GM12878 (cell line): ENCODE results near the gene PHC2. TPM values are rescaled to one million over a fixed set of nuclear protein-coding genes. Genes with fewer than 3 reads are reported as not detected.

Experiments
- ATAC-seq: fragments of 200-7000 bp; cut with Tn5 transposase; 3 replicates; pipeline ENCODE4 v1.9.1; 2020; ENCODE audit warnings: mild to moderate bottlenecking, moderate library complexity
- BruUV-seq: library from RNA; stranded (reverse); fragments of 400-500 nt; replicated peaks from 2 replicates; lab custom pipeline; 2021; lab: Mats Ljungman, UMichigan
- CTCF ChIA-PET: fragments of 300-600 bp; sonication (Branson Sonifier 250); formaldehyde crosslinking; extraction: SDS; loops from one replicate; lab custom pipeline; 2021; ENCODE audit warnings: inconsistent platforms; lab: Yijun Ruan, JAX
- POLR2A ChIA-PET: fragments of 350-600 bp; formaldehyde crosslinking; extraction: SDS; loops from one replicate; lab custom pipeline; 2021; ENCODE audit warnings: inconsistent platforms; lab: Charles Lee
- RAD21 ChIA-PET: fragments of 300-600 bp; sonication (Branson Sonifier 250); formaldehyde crosslinking; loops from one replicate; lab custom pipeline; 2023; ENCODE audit warnings: antibody characterized with exemption; ENCODE audit not compliant: unreplicated experiment; lab: Charles Lee
- SMC1A ChIA-PET: fragments of 300-600 bp; sonication (Branson Sonifier 250); formaldehyde crosslinking; loops from one replicate; lab custom pipeline; 2023; ENCODE audit not compliant: unreplicated experiment, uncharacterized antibody; lab: Charles Lee
- DNase-seq: peaks from one replicate; pipeline ENCODE4 v3.0.0-alpha.2; 2011; ENCODE audit warnings: low read depth, low spot score
- FAIRE-seq: peaks from 3 replicates; lab custom pipeline; 2011; peaks lifted over from hg19 to GRCh38; lab: Jason Lieb, UNC
- H2AFZ ChIP-seq: 2 replicates; pipeline ENCODE4 v1.6.0; 2011; ENCODE audit warnings: low read depth, low read length, control low read depth; ENCODE audit not compliant: control insufficient read depth
- H3K27ac ChIP-seq: 2 replicates; pipeline ENCODE4 v1.5.1; 2011; ENCODE audit warnings: control low read depth; ENCODE audit not compliant: control insufficient read depth, insufficient read depth
- H3K27me3 ChIP-seq, 2 experiments: replicated peaks in 1 of 2; 2 replicates each; pipeline versions ENCODE4 v1.6.0 to v1.6.1; 2011; ENCODE audit warnings: low read length in 1 of 2; ENCODE audit not compliant: control insufficient read depth in 2 of 2, insufficient read depth in 2 of 2
- H3K36me3 ChIP-seq, 2 experiments: 2 replicates each; pipeline ENCODE4 v1.5.1; 2011; ENCODE audit warnings: low read length in 1 of 2; ENCODE audit not compliant: control insufficient read depth in 2 of 2, insufficient read depth in 2 of 2
- H3K4me1 ChIP-seq: 2 replicates; pipeline ENCODE4 v1.6.1; 2011; ENCODE audit warnings: mild to moderate bottlenecking, low read length, moderate library complexity, mixed read lengths; ENCODE audit not compliant: control insufficient read depth, insufficient read depth
- H3K4me2 ChIP-seq: 2 replicates; pipeline ENCODE4 v1.6.0; 2011; ENCODE audit warnings: control low read depth; ENCODE audit not compliant: control insufficient read depth, insufficient read depth
- H3K4me3 ChIP-seq: fragments of 200-600 bp; sonication (generic); 2 replicates; pipeline ENCODE4 v1.5.1; 2016
- H3K79me2 ChIP-seq: 2 replicates; pipeline ENCODE4 v1.6.0; 2011; ENCODE audit warnings: low read length; ENCODE audit not compliant: control insufficient read depth, insufficient read depth
- H3K9ac ChIP-seq: 2 replicates; pipeline ENCODE4 v1.8.0; 2011; ENCODE audit warnings: low read length, control low read depth, mixed read lengths; ENCODE audit not compliant: control insufficient read depth, insufficient read depth
- H3K9me3 ChIP-seq: replicated peaks from 3 replicates; pipeline ENCODE4 v1.5.1; 2011; ENCODE audit warnings: mild to moderate bottlenecking, low read length; ENCODE audit not compliant: control insufficient read depth, insufficient read depth
- H4K20me1 ChIP-seq: 2 replicates; pipeline ENCODE4 v1.6.0; 2011; ENCODE audit not compliant: control insufficient read depth, insufficient read depth
- CEBPB ChIP-seq, 2 experiments: fragments of 150-350 bp in 1 of 2; IDR thresholded peaks; 2 replicates each; pipeline ENCODE4 v1.6.1; 2012 to 2014; ENCODE audit warnings: low read depth in 2 of 2, low read length in 2 of 2, borderline replicate concordance in 1 of 2, inconsistent platforms in 1 of 2
- KAT2A ChIP-seq: conservative IDR thresholded peaks from 2 replicates; pipeline ENCODE4 v1.6.1; 2011; ENCODE audit warnings: low read depth, low read length; ENCODE audit not compliant: control insufficient read depth
- NBN ChIP-seq: fragments of 450-650 bp; IDR thresholded peaks from 2 replicates; pipeline ENCODE4 v1.6.1; 2016
- NFIC ChIP-seq: IDR thresholded peaks from 2 replicates; pipeline ENCODE4 v1.6.1; 2012; ENCODE audit warnings: low read depth, mild to moderate bottlenecking, inconsistent platforms, low read length, moderate library complexity
- PAX5 ChIP-seq: IDR thresholded peaks from 2 replicates; pipeline ENCODE4 v1.6.1; 2011; ENCODE audit warnings: low read depth, low read length, borderline replicate concordance
- POLR2A ChIP-seq: IDR thresholded peaks from 2 replicates; pipeline ENCODE4 v1.6.1; 2011; ENCODE audit warnings: low read depth, mild to moderate bottlenecking, low read length
- RELA ChIP-seq: fragments of 450-650 bp; IDR thresholded peaks from 2 replicates; pipeline ENCODE4 v1.8.0; 2014; ENCODE audit warnings: borderline replicate concordance; ENCODE audit not compliant: partially characterized antibody
- SMAD1 ChIP-seq: fragments of 450-650 bp; IDR thresholded peaks from 2 replicates; pipeline ENCODE4 v1.6.1; 2018; ENCODE audit warnings: mild to moderate bottlenecking, low read depth; ENCODE audit not compliant: partially characterized antibody
- WGBS: methylation state at CpG from one replicate; pipeline ENCODE4 v1.1.6; 2016; ENCODE audit warnings: low lambda C conversion rate; ENCODE audit not compliant: insufficient replicate concordance, insufficient coverage; ENCODE audit errors: missing lambda C conversion rate; 5-methylcytosine and 5-hydroxymethylcytosine counted together
- in situ Hi-C: fragments of 300-500 bp; cut with MboI; formaldehyde crosslinking; loops from 9 replicates; pipeline ENCODE4 v1.14.3; 2018; ENCODE audit warnings: mixed read lengths
- intact Hi-C: fragments of 100-400 bp; cut with micrococcal nuclease; formaldehyde crosslinking; loops from one replicate; pipeline ENCODE4 v1.14.2; 2022; ENCODE audit not compliant: unreplicated experiment
- polyA plus RNA-seq, 11 experiments: library from polyadenylated mRNA; depleted of rRNA in 4 of 11; unstranded in 6 of 11; stranded (reverse) in 5 of 11; fragments of >200 nt; fragmentation: Nextera tagmentation in 4 of 11; fragmentation: Illumina TruSeq in 1 of 11; extraction: Ambion mirVana in 4 of 11; extraction: Trizol in 1 of 11; gene quantifications; 1 replicate in 1 of 11; 2 replicates in 10 of 11; pipeline versions ENCODE4 v1.2.1 to v1.2.3, GENCODE V29; 2011 to 2016; ENCODE audit warnings: inconsistent platforms in 2 of 11, missing spikeins in 2 of 11, low read depth in 1 of 11
- total RNA-seq, 4 experiments: library from RNA; depleted of rRNA in 3 of 4; stranded (reverse); fragments of >200 nt in 3 of 4; fragmentation: Illumina TruSeq in 1 of 4; extraction: Trizol in 1 of 4; gene quantifications; 2 replicates each; pipeline versions ENCODE4 v1.2.1 to v1.2.3, GENCODE V29; 2013 to 2021

The PHC2 gene
- total and polyA plus RNA-seq, 10 of the 15 experiments (the other 5 are each of a cell fraction or from before 2014, with no cell fraction given), result 2.0 to 35.9 (median 16.4) TPM

DNA sequence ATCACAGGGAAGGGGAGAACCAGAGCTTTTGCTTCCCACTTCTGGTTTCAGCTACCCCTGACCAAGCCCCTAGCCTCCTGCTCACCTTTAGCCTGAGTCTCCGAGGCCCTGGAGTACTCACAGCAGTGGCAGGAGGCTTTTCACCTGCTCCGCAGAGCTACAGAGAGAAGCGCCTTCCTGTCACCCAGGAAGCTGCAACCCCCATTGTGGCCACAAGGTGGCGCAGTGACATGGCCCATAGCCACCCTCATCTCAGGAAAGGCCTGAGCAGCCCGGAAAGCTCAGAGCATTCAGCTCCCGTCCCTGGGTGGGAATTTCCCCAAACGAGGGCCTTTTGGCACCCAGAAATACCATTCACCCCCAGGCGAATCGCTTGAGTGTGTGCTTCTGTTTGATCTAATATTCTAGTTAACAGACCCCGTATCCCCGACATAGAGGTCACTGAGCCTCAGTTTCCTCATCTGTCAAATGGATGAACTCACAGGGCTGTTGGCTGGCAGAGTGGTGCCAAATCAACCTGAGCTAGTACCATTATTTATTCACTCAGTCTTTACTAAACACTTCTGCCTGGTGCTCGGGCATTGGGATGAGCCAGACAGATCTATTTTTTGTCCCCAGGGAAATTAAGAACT, 135.3 kb downstream of the PHC2 start (continued):
- peak; percentile 70 for TF ChIP-seq RELA
- no peak for TF ChIP-seq POLR2A
- TF ChIP-seq CEBPB (IDR thresholded peaks at IDR 0.05; ENCODE audit: borderline replicate concordance in 1 of 2, low read depth in 2 of 2, low read length in 2 of 2), result no peak
- TF ChIP-seq NFIC, result no peak
- TF ChIP-seq NBN, result 0 out of 2 replicates have a peak, but pooled peaks have one; percentile 37
- no peak for TF ChIP-seq SMAD1

DNA sequence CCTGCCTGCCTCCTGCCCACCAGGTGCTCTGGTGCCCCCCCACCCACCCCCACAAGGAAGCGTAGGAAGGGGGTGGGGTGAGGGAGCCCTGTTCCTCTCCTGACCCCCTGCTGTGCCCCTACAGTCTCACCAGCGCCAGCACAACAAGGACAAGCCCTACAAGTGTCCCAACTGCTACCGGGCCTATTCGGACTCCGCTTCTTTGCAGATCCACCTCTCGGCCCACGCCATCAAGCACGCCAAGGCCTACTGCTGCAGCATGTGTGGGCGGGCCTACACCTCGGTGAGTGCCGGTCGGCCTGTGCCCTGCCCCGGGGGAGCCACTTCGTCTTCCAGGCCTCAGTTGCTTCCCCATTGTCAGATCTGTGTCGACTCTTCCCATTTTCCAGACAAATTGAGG, 135.9 kb downstream of the PHC2 start:
- ChIA-PET RAD21 (interaction anchor here (0.8 to 6.0 kb wide), 26 partner anchors 11 to 338 kb away, joined by 3 to 103 read pairs (median 4); partner anchors contain the start of gene ZSCAN20), CTCF (interaction anchor here (0.7 to 7.8 kb wide), 53 partner anchors 8 to 329 kb away, joined by 3 to 239 read pairs (median 5); partner anchors contain the start of gene ZSCAN20)
- H3K4me3 ChIP-seq, result no peak overlapping the region
- H3K79me2 ChIP-seq, result no peaks in the 10 kb centered on the region
- no TSS peak for BruUV-seq
- no peak overlapping the region for H3K27ac ChIP-seq
- intact Hi-C loops, result loop anchor here (1.0 to 5.0 kb wide), 5 partner anchors 72 to 318 kb away; no protein-coding TSS in a partner anchor
- H3K9me3 ChIP-seq, result no peaks in the 10 kb centered on the region
- FAIRE-seq, result no peak
- no peaks in the 10 kb centered on the region for H3K27me3 ChIP-seq
- H3K9ac ChIP-seq, result no peak overlapping the region
- H3K36me3 ChIP-seq, result peaks cover 0 to 3% of the 10 kb centered on the region in 2 experiments; a peak in 3 of 4 replicates
- no peak overlapping the region for H2AFZ ChIP-seq
- no peak for TF ChIP-seq PAX5
- no peak for TF ChIP-seq KAT2A
- TF ChIP-seq, all 136 proteins: peak for 0
- in situ Hi-C loops, result loop anchor here (5.0 kb wide), 3 partner anchors 72 to 317 kb away; no protein-coding TSS in a partner anchor
- DNase-seq, result no peak
- POLR2A ChIA-PET, result interaction anchor here (1.0 to 1.4 kb wide), 2 partner anchors 53 to 176 kb away, joined by 4 to 8 read pairs; no protein-coding TSS in a partner anchor
- no peaks in the 10 kb centered on the region for H3K4me1 ChIP-seq
- no peak overlapping the region for H3K4me2 ChIP-seq
- no peak for ATAC-seq
- 57% methylated on average over 13 of the region's 15 CpGs for WGBS
- SMC1A ChIA-PET, result interaction anchor here (0.7 to 7.5 kb wide), 23 partner anchors 10 to 360 kb away, joined by 3 to 149 read pairs (median 5); partner anchors contain the start of gene ZSCAN20
- no peaks in the 10 kb centered on the region for H4K20me1 ChIP-seq
